Stimulated activated CD4-positive, alpha-beta T cell treated with anti-CD3 and anti-CD28 coated beads, Interleukin-4, amount 100 ng/mL, for 24 hours (primary cell): ENCODE data around the gene MTAP.

Experiments
- DNase-seq: peaks from one replicate; pipeline ENCODE4 v3.0.0-alpha.2; 2020

The MTAP gene

GRCh38 chr9:21802418-21803000 lies at the start of gene MTAP:
TSS of gene MTAP (plus strand) at chr9:21802636. CDS start at chr9:21802749, 113 bp downstream.
- DNase-seq, result peak; percentile 80

- no peak for DNase-seq
These were observed 48.9 kb upstream of the MTAP start for GRCh38 chr9:21753523-21753922.

DNA sequence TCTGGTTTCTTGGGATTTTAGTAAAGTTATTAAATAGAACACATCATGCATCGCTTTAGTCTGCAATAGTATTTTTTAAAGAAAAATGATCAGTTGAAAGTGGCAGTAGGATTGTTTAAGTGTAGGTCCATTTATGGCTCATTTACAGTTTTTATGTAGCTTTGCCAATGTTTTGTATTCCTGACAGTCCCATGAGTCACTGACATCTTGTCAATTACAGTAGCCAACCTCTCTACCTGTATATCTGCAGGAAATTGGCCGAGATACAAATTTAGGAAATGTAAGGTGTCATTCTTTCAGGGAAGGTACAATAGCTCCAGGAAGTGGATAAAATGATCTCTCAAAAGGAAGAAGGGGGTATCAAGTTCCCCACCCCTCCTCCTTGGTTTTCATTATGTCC lies 47.7 kb upstream of the MTAP start:
- DNase-seq, result no peak

- DNase-seq, result no peak
These were observed 43.9 kb upstream of the MTAP start for GRCh38 chr9:21758540-21758939.

DNA sequence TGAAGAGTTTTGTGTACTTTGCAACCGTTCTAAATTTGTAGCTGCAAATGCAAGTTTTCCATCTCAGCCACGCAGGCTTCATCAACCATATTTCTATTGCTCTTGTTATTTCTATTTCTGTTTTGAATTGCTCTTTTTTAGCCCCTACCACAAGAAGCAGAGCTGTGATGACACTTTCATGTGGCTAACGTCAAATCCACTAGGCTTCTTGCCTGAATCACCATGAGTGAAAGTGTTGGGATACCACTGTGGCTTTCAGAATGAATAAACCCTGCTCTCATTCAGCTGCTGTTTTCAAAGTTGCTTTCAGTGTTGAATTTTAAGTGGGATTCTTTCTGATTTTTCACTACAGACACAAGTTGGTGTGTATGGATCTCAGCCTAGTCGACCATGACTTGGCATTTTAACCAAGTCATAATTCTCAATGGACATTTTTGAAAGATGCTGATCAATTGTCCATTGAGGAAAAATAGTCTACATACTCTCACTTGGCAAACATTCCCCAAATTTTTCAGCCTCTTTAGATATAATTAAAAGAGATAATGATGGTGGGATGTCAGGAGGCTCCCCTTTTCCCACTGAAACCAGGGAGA lies 41.0 kb upstream of the MTAP start:
- DNase-seq, result peak; percentile 48

GRCh38 chr9:21762064-21762463 lies 40.4 kb upstream of the MTAP start:
- no peak for DNase-seq

DNA sequence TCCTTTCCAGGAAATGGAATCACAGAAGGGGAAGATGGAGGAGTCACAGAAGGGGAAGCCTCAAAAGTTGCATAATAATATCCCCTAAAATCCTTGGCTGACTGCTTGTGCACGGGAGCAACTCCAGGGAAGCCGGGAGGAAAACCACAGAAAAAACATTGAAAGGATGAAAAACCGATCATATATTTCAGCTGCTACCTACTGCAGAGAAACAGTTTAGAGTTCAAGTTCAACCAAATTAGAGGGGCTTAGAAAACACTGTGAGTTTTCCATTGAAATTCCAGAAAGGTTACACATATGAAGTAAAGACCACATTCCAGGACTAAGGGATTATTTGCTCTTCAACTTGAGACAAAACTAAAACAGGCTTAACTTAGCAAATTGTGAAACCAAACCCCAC lies 37.6 kb upstream of the MTAP start:
- DNase-seq, result no peak

GRCh38 chr9:21766096-21766495 lies 36.3 kb upstream of the MTAP start:
- no peak for DNase-seq

DNA sequence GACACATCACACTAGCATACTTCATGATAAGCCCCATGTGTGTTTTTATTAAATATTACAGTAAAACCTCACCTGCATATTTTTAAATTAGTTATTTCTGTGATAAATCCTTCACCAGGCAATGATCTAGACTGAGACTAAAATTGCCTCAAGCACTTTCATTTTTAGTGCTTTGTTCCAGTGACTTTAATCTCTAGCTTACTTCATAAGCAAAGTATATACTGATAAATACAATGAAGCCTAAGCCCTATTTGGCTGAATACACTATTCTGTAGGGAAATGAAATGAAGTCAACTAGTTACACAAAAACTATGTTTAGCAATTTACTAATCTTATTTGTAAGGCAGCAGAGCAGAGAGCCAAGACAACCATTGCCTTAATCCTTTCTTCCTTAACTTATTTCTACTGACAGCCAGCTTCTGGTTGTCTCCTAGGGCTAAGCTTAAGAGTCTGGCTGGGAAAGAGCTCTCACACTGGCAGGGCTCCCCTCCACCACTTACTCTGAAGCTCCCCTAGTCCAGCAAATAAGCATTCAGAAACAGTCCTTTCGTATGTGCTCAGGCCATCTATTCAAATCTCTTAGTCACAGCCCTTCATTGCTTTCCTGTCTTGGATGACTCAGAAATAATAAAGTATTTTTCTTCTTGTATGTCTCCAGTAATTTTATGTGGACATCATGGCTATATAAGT lies 31.4 kb upstream of the MTAP start:
- DNase-seq, result no peak

DNA sequence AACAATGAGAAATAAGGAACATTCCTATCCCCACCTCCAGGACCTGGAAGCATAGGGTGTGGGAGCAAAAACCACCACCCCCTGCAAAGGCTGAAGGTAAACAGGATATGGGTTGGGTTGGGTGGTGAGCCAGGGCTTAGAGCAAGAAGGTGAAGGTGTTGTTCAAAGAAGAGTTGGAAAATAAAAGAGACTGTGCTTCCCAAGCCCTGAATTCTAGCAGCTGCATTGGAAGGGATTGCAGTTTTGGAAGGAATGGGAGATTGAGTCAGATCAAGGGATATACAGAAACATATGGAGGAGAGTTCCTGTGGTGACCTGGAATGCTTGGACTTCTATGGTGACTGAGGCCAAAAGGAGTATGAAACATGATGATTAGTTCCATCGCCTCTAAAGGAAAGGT lies 24.7 kb upstream of the MTAP start:
- no peak for DNase-seq

GRCh38 chr9:21778304-21778703 lies 24.1 kb upstream of the MTAP start:
- no peak for DNase-seq

DNA sequence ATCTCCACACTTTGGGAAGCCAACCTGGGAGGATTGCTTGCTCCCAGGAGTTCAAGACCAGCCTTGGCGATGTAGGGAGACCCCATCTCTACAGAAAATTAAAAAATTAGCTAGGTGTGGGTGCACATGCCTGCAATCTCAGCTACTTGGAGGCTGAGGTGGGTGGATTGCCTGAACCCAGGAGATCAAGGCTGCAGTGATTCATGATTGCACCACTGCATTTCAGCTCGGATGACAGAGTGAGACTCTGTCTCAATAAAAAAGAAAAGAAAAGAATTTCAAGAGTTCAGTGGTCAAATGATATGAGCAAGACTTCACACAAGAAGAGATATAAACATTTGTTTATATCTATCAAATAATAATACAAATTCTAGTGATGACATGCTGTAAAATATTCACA lies 23.0 kb upstream of the MTAP start:
- no peak for DNase-seq

DNA sequence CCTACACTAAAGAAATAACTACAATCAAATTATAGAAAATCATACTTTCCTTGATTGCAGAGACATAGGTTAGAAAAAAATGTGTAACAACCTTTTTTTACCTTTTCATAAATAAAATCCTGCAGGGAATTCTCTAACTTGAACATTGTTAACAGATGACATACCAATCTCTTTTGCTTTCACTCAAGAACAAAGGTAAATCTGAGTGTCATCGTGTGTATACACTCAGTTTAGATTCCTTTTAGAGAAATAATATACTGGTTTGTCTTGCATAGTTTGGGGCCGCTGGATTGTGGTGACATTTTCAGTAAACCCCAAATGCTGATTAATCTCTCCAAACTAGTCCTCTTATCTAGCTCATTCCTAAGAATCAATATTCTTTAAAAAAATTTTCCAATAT lies 20.8 kb upstream of the MTAP start:
- DNase-seq, result no peak

GRCh38 chr9:21782205-21782604 lies 20.2 kb upstream of the MTAP start:
- DNase-seq, result no peak

DNA sequence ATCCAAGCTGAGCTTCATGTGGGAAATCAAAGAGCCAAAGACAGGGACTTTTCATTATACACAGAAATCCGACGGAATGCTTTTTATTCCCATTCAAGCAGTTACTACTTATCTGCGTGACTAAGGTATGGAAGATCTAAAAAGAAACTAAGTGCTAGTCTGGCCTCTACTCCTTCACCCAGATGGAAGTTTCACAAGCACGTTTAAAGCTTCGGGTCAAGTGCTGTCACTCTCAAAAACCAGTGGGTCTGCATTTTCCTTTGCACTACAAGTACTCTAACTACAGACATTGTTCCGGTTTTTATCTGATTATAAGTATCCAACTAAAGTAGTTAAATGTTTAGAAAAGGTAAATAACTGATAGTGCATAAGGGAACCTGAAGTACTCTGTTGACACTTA lies 13.7 kb upstream of the MTAP start:
- DNase-seq, result no peak

DNA sequence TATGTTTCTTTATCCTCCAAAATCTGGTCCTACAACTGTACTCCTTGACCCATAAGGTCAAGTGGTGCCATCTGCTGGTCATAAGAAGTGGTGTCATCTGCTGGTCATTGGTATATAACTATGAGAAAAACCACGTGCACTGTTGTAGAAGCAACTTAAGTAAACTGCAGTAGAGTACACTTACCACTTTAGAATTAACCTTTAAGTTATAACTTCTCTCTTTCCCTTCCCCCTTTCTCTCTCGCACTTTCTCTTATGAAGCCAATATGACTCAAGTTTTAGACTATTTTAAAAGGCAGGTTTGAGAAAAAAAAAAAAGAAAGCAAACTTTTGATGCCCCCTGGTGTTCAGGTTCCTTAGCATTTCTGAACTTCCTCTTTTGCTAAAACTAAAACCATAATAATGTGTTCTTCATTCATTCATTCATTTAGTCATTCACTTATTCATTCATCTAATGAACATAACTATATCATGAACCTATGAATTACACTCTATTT lies 12.8 kb upstream of the MTAP start:
- DNase-seq, result peak; percentile 56

- DNase-seq, result no peak
These were observed 7.0 kb upstream of the MTAP start for GRCh38 chr9:21795483-21795882.

DNA sequence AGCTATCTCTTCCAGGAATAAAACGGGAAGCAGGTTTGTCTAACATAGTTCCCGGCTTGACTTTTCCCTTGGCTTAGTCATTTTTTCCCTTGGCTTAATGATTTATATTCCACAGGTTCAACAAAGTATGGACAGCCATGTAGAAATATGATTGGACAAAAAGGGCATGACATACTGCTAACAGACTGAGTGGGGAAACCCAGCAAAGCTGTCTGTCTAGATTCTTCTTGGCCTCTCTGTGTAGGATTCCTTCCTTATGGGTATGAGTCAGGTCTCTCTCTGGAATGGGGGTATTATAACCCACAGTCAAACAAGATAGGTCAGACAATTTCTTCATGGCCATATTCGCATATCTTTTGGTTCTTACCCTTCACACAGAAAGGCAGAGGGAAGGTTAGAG lies 5.7 kb upstream of the MTAP start:
- no peak for DNase-seq

GRCh38 chr9:21800931-21801682 lies 1.3 kb upstream of the MTAP start:
- DNase-seq, result no peak

DNA sequence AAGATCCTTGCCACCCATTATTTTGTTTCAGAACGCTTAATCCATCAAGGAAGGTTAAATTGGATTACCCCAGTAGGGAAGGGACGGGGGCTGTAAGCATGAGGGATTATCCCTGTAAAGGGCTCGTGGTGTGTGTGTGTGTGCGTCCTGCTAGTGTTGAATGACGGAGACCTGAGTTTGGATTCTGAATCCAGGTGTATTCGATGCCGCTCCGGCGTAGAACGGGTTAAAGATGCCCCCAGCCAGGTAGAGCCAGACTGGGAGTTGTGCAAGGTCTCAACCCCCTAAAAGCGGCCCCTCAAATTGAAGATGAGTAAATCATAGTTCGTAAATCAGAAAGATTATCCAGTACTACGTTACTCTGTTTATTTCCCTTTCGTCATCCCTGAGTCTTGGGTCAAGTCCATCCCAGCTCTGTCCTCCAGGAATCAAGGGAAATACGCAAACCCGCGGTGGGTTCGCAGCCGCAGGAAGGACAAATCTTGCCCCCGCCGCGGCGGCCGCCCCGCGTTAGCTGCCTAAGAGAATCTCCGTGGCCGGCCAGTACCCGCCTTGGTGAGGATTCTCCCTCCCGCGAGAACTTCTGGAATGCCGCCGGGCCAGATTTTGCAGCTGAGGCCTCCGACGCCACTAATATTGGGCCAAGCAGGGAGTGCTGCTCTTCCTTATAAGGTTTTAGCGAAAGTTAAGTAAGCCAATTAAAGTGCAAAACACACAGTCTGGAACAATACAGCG lies 586 bp upstream of the MTAP start:
- DNase-seq, result peak; percentile 13

GRCh38 chr9:21803649-21804048 lies 1.2 kb downstream of the MTAP start:
- no peak for DNase-seq

DNA sequence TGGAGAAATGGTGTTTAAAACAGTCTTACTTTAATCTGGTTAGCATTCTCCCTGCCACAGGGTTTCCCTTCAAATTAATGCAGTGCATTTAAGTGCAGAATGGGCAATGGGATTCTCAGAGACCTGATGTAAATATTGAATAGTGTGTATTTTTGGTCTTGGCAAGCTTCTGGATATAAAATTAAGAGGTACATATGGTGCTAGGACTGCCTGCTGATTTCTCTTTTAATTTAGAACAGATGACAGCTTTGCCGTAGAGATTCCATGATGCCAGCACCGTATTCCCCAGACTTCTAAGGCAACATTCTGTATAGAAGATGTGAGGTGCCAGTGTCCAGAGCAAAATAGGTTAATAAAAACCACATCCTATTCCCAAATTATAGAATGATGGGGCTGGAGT lies 1.9 kb downstream of the MTAP start:
- no peak for DNase-seq

- DNase-seq, result no peak
These were observed 2.4 kb downstream of the MTAP start for GRCh38 chr9:21804791-21805190.
